ENCODE measurements around the gene NECTIN4.
"Not testable (repeated sequence)": the region's sequence is repeated elsewhere in the genome, so short reads cannot be mapped to it uniquely, and the experiment has no call there.

Gene NECTIN4

GRCh38 chr1:161089251-161089924 is at the start of gene NECTIN4:
NECTIN4 (minus strand) TSS chr1:161089558; CDS start chr1:161089296, 262 bp downstream.
- DNase-seq (ENCODE audit: low read depth in 2 of 2), result no peak

- no peak for DNase-seq (ENCODE audit: low read depth in 2 of 2)
Measured at GRCh38 chr1:161138431-161138830, 49.1 kb upstream of the NECTIN4 start.

DNA sequence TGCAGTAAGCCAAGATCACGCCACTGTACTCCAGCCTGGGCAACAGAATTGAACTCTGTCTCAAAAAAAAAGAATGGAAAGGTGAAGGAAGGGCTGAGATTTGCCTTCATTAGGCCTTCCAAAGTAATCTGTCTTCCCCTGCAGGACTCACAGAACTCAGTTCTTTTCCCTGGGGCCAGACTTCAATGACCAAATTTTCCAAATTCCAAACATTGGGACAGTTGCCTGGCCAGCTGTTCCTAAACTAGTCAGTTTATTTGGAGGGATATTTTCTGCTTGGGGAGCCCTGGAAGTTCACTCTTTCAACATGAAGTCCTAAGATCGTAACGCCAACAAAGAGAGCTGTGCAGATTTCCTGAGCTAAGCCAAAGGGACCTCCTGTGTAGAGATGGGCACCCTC is 48.5 kb upstream of the NECTIN4 start:
- DNase-seq (ENCODE audit: low read depth in 2 of 2), result no peak

GRCh38 chr1:161133220-161133740 is 43.9 kb upstream of the NECTIN4 start:
- no peak for DNase-seq (ENCODE audit: low read depth in 2 of 2)

DNA sequence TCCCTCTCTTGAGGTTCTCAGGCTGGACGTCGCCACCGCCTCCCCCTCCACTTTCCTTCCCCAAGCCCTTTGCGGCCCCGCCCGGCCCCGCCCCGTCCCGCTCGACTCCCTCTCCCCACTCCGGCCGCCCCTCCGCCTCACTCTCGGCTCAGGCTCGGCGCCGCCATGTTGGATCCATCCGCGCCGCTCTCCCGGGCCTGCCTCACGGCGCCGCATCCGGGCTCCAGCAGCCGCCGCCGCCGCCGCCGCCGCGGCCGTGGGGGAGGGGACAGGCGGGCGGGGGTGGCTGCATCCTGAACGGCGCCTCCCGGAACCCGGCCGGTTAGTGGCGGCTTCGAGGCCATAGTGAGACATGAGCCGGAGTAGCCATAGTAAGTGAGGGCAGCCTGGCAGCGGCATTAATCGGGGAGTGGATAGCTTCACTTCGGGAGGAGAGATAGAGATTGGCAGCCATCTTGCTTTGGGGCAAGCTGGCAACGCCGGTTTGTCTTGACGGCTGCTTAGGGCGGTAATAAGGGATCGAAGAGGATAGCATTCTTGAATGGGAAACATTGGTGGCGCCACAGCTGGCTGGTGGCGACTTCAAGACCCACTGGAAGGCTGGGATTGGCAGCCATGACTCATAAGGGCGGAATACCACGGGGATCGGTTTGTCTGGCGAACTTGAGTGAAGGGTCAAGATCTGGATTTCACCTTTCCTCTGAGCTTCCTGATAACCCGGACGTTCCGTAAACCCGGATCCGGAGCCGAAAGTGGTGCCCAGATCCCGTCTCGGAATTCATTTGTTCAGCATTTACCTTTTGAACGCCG is 43.3 kb upstream of the NECTIN4 start, which contains the start of gene DEDD:
Gene DEDD (minus strand): TSS at position 258 of the 810 bp plus-strand sequence. CDS start 8,205 bp downstream, outside the sequence.
- DNase-seq (ENCODE audit: low read depth in 2 of 2), result peak; percentile 70 to 74

DNA sequence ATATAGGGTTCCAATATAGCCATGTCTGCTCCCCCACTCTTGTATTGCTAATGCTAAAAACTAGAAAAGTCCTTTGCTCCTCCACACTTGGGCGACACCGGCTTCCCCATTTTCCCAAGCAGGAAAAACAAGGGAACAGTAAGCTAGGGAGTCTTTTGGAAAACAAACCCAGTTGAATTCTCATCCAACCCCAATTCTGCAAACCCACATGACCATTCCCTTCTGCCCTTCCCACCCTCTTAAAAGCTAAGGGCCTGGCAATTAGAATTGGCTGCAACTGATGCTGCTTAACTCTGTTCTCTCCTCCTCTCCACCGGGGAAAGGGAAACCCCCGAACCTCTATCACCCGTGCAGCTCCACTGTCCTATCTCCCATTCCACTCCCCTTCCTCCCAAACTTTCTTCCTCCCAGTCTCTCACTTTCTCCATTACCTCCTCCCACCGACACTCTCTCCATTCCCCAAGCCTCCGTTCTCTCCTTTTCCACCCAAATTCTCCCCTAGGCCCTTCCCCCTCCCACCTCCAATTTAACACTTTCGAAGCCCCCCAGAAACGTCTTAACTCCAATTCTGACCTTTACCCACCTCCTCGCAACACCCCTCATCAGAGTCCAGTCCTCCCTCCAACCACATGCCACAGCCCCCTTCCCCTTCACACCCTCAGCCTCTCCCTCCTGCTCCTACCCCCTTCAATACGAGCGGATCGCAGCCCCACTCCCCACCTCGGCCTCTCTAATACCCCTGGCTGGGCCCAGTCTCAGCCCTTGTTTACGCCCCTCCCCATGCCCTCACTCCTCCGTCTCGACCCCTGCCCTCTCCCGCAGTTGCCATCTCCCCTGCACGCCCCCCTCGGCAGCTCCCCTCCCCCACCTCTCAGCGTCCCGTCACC is 42.4 kb upstream of the NECTIN4 start:
- no peak for DNase-seq (ENCODE audit: low read depth in 2 of 2)

GRCh38 chr1:161130266-161130665 is 40.9 kb upstream of the NECTIN4 start:
- no peak for DNase-seq (ENCODE audit: low read depth in 2 of 2)

- no peak for DNase-seq (ENCODE audit: low read depth in 2 of 2)
Measured at GRCh38 chr1:161128591-161129420, 39.4 kb upstream of the NECTIN4 start.

GRCh38 chr1:161127649-161128048 is 38.3 kb upstream of the NECTIN4 start:
- no peak for DNase-seq (ENCODE audit: low read depth in 2 of 2)

DNA sequence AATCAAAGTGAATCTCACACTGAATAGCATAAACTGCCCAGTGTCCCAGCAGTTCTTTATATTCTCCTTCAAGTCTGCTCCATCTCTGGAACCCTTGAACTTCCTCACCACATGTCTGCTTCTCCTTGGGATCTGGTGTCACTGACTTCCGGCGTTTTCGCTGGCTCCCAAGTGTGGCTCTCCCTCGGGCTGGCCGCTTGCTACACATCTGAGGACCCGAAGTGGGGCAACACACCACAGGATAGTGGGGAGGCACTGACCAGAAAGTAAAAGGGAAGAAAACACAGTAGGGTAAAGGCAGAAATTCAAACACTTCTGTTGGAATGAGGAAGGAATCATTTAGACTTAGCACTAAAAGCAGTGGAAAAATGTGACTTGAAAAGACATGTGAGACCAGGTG is 33.6 kb upstream of the NECTIN4 start:
- DNase-seq (ENCODE audit: low read depth in 2 of 2), result no peak

GRCh38 chr1:161121834-161122233 is 32.5 kb upstream of the NECTIN4 start:
- DNase-seq (ENCODE audit: low read depth in 2 of 2), result no peak

DNA sequence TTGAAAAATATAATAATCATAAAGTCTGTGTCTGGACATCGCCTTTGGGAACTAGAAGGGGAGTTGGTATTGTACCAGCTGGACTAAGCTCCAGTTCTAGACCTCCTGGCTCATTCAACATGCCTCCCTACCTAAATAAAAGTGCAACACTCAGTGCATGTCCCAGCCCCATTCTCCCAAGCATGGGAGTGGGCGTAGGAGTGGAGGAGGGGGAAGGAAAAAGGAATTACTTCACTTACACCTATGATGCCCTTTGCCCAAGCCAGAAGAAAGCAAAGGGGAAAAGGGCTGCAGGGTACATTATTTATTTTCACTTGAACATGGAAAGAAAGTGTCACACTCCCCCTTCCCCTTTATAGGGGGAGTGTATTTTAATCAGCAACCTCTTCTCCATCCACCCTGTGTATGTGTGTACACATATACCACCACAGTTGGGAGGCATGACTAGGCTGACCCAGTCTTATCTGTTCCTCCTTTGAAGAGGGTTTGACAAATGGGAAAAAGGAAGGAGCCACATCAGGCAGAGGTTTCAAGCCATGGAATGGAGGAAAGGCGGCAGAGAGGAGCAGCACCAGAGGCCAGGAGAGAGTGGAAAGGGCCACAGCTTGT is 31.8 kb upstream of the NECTIN4 start:
- DNase-seq (ENCODE audit: low read depth in 2 of 2), result no peak

- DNase-seq (ENCODE audit: low read depth in 2 of 2), result peak in 1 of 2 donors; percentile 27
Measured at GRCh38 chr1:161119092-161119903, 29.9 kb upstream of the NECTIN4 start.

GRCh38 chr1:161117759-161118581 is 28.6 kb upstream of the NECTIN4 start, which contains the start of the genes NIT1 and PFDN2:
NIT1 (plus strand) TSS chr1:161118105; CDS start chr1:161118177, 72 bp downstream.
PFDN2 (minus strand) TSS chr1:161118037; CDS start chr1:161118026, 11 bp downstream.
- DNase-seq (ENCODE audit: low read depth in 2 of 2), result peak; percentile 63 to 68

GRCh38 chr1:161115961-161116360 is 26.6 kb upstream of the NECTIN4 start:
- DNase-seq (ENCODE audit: low read depth in 2 of 2), result not testable (repeated sequence)

DNA sequence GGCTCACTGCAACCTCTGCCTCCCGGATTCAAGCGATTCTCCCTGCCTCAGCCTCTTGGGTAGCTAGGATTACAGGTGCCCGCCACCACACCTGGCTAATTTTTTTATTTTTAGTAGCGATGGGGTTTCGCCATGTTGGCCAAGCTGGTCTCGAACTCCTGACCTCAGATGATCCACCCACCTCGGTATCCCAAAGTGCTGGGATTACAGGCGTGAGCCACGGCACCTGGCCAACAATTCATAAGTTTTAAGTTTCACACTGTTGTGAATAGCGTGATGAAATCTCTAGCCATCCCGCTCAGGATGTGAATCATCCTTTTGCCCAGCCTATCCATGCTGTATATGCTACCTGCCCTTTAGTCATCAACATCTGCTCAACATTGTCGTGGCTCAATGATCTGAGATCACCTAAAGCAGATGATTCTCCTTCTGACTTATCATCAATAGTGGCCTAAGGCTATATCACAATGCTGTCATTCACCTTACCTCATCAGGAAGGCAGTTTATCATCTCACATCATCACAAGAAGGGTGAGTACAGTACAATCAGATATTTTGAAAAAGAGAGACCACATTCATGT is 25.9 kb upstream of the NECTIN4 start:
- DNase-seq (ENCODE audit: low read depth in 2 of 2), result no peak

- no peak for DNase-seq (ENCODE audit: low read depth in 2 of 2)
Measured at GRCh38 chr1:161114556-161114955, 25.2 kb upstream of the NECTIN4 start.

GRCh38 chr1:161113915-161114314 is 24.6 kb upstream of the NECTIN4 start:
- DNase-seq (ENCODE audit: low read depth in 2 of 2), result no peak
